ENCODE results near the gene UBP1.

DNA sequence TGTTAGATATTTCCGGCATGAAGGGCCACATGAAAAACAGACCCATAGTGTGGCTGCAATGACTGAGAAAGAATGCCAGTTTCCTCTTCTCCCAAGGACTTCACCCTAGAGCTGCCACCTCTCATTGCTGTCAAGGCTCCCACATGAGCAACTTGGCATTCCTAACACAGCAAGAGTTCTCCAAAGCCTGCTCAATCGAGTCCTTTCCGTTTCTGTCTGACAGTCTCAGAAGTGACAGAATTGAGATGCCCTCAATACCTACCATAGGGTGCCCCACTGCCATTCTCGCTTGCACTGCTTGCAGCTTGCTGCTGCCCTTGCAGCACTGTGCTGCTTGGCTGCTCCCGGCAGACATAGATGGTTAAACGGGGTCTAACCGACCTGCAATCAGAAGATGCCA, 44.3 kb downstream of the UBP1 start:
- TF ChIP-seq, protein P1, sequence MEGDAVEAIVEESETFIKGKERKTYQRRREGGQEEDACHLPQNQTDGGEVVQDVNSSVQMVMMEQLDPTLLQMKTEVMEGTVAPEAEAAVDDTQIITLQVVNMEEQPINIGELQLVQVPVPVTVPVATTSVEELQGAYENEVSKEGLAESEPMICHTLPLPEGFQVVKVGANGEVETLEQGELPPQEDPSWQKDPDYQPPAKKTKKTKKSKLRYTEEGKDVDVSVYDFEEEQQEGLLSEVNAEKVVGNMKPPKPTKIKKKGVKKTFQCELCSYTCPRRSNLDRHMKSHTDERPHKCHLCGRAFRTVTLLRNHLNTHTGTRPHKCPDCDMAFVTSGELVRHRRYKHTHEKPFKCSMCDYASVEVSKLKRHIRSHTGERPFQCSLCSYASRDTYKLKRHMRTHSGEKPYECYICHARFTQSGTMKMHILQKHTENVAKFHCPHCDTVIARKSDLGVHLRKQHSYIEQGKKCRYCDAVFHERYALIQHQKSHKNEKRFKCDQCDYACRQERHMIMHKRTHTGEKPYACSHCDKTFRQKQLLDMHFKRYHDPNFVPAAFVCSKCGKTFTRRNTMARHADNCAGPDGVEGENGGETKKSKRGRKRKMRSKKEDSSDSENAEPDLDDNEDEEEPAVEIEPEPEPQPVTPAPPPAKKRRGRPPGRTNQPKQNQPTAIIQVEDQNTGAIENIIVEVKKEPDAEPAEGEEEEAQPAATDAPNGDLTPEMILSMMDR (conservative IDR thresholded peaks at IDR 0.05 in 1 of 2, IDR thresholded peaks at IDR 0.05 in 1 of 2; ENCODE audit: low read depth in 1 of 2, low read length in 2 of 2) = no peak
- TF ChIP-seq EZH2 (IDR thresholded peaks at IDR 0.05; ENCODE audit: low read length, missing control alignments) = no peak

Data from fibroblast of lung (primary cell).